Activated naive CD4-positive, alpha-beta T cell treated with anti-CD3 and anti-CD28 coated beads, Interleukin-2, amount 10 ng/mL, durations not matched to agents 7 days and 5 days (primary cell): Measurements from ENCODE around the gene FBL.

Source experiments
- CTCF ChIA-PET: fragments of 350-600 bp; sonication (Branson Sonifier 250); formaldehyde crosslinking; loops from one replicate; lab custom pipeline; 2021; ENCODE audit warnings: antibody characterized with exemption; lab: Charles Lee
- DNase-seq: peaks from one replicate; pipeline ENCODE4 v3.0.0-alpha.2; 2020
- H3K27ac Mint-ChIP-seq: one replicate; pipeline ENCODE4 v1.8.0; 2021; ENCODE audit warnings: mild to moderate bottlenecking, moderate library complexity, mixed read lengths
- H3K27me3 Mint-ChIP-seq: one replicate; pipeline ENCODE4 v1.8.0; 2021; ENCODE audit warnings: mild to moderate bottlenecking, mixed read lengths
- H3K36me3 Mint-ChIP-seq: one replicate; pipeline ENCODE4 v1.8.0; 2021; ENCODE audit warnings: mixed read lengths
- H3K4me1 Mint-ChIP-seq: one replicate; pipeline ENCODE4 v1.8.0; 2021; ENCODE audit warnings: mixed read lengths
- H3K4me3 Mint-ChIP-seq: one replicate; pipeline ENCODE4 v1.8.0; 2021; ENCODE audit warnings: mild to moderate bottlenecking, moderate library complexity, mixed read lengths
- H3K9me3 Mint-ChIP-seq: one replicate; pipeline ENCODE4 v1.8.0; 2021; ENCODE audit warnings: mixed read lengths

The FBL gene

GRCh38 chr19:39792999-39793546 lies 53.1 kb downstream of the FBL start:
- peak; percentile 81 for DNase-seq
- H3K27ac Mint-ChIP-seq: no peak overlapping the region
- H3K9me3 Mint-ChIP-seq: peaks cover 6% of the 10 kb centered on the region
- H3K4me1 Mint-ChIP-seq: peaks cover 7% of the 10 kb centered on the region
- peaks cover 16% of the 10 kb centered on the region for H3K27me3 Mint-ChIP-seq
- peak overlapping the region; percentile 72 for H3K4me3 Mint-ChIP-seq
- no peaks in the 10 kb centered on the region for H3K36me3 Mint-ChIP-seq
- CTCF ChIA-PET: interaction anchor here (0.6 to 4.1 kb wide), 18 partner anchors 9 to 369 kb away, joined by 3 to 69 read pairs (median 3); no protein-coding TSS in a partner anchor

- H3K9me3 Mint-ChIP-seq: peaks cover 13% of the 10 kb centered on the region
- no peak for DNase-seq
- H3K27ac Mint-ChIP-seq: no peak overlapping the region
- peaks cover 37% of the 10 kb centered on the region for H3K27me3 Mint-ChIP-seq
- no peak overlapping the region for H3K4me3 Mint-ChIP-seq
- no peaks in the 10 kb centered on the region for H3K4me1 Mint-ChIP-seq
- CTCF ChIA-PET: interaction anchor here (1.6 to 2.8 kb wide), 2 partner anchors 55 to 115 kb away, joined by 3 to 13 read pairs; no protein-coding TSS in a partner anchor
- no peaks in the 10 kb centered on the region for H3K36me3 Mint-ChIP-seq
These were observed 57.9 kb downstream of the FBL start for GRCh38 chr19:39788244-39788643.
